HepG2 (cell line): ENCODE results near the gene POU3F3.

Source experiments
- BHLHE40 ChIP-seq: IDR thresholded peaks from 2 replicates; pipeline ENCODE4 v1.6.1; 2011; ENCODE audit warnings: low read length, improper control_type of control experiment
- CEBPZ ChIP-seq: IDR thresholded peaks from 2 replicates; pipeline ENCODE4 v1.6.1; 2012; ENCODE audit warnings: low read length, improper control_type of control experiment
- CHD4 ChIP-seq: fragments of 200-600 bp; sonication (generic); IDR thresholded peaks from 2 replicates; pipeline ENCODE4 v1.7.0; 2017; ENCODE audit warnings: mild to moderate bottlenecking, low read length, borderline replicate concordance
- CTCF ChIP-seq: sonication (generic); formaldehyde crosslinking; IDR thresholded peaks from 2 replicates; pipeline ENCODE4 v1.5.0; 2020; ENCODE audit warnings: mild to moderate bottlenecking, missing genetic modification reagents, moderate library complexity
- E2F5 ChIP-seq: sonication (generic); formaldehyde crosslinking; conservative IDR thresholded peaks from 2 replicates; pipeline ENCODE4 v1.4.0; 2020; ENCODE audit warnings: missing genetic modification reagents
- FOXM1 ChIP-seq: sonication (generic); formaldehyde crosslinking; IDR thresholded peaks from 2 replicates; pipeline ENCODE4 v1.5.0; 2020; ENCODE audit warnings: missing genetic modification reagents
- KDM5A ChIP-seq: fragments of 200-600 bp; sonication (generic); IDR thresholded peaks from 2 replicates; pipeline ENCODE4 v1.7.0; 2018; ENCODE audit warnings: antibody characterized with exemption, mild to moderate bottlenecking, low read length, borderline replicate concordance
- MAX ChIP-seq: IDR thresholded peaks from 2 replicates; pipeline ENCODE4 v1.6.1; 2012; ENCODE audit warnings: inconsistent platforms
- POLR2A ChIP-seq, 2 experiments: IDR thresholded peaks; 2 replicates each; pipeline ENCODE4 v1.6.1; 2011; ENCODE audit warnings: low read depth in 2 of 2, low read length in 2 of 2, mild to moderate bottlenecking in 1 of 2, moderate library complexity in 1 of 2; ENCODE audit not compliant: insufficient read depth in 1 of 2
- SIN3A ChIP-seq: IDR thresholded peaks from 2 replicates; pipeline ENCODE4 v1.6.1; 2011; ENCODE audit warnings: low read depth, mild to moderate bottlenecking, control low read depth, low read length, borderline replicate concordance
- UBTF ChIP-seq: sonication (generic); formaldehyde crosslinking; IDR thresholded peaks from 2 replicates; pipeline ENCODE4 v1.4.0; 2020; ENCODE audit warnings: mild to moderate bottlenecking, missing genetic modification reagents

DNA sequence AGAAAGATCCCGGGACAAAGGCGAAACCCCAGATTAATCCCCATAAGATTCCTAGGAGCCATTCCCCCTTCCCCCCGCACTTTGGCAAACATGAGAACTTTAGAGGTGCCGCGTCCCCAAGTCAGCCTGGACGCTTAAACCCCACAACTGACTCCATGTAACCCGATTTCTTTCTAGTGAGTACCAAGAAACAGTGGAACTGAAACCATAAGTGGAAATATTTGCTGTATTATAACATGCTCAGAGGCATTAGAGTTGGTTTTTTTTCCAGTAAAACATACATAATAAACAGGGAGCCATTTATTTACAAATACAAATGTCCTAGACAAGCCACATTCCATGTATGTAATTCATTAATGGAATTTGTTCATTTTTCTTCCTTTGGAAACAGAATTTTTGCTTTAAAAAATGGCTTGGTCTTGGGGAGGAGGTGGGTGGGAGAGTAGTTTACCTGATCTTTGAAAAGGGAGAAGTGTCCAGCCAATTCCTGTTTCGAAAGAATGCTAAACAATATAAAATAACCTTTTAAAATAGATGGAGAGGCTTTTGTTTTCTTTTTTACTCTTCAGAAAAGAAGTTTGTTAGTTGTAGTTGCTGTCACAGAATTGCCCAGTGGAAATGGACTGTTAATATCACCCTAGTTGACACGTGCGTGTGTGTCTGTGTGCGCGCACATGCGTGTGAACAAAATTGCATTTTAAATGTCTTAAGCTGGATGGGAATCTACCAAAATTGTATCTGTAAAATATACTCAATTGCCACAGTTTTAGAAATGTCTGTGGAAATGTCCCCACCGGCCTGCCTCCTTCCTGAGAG is 10.6 kb downstream of the POU3F3 start:
- TF ChIP-seq CHD4 (no peak), SIN3A (no peak), CTCF (CRISPR knock-in tag) (no peak), E2F5 (CRISPR knock-in tag) (no peak), KDM5A (no peak), POLR2A (IDR thresholded peaks at IDR 0.05; ENCODE audit: insufficient read depth in 1 of 2, low read depth in 2 of 2, low read length in 2 of 2) (no peak), FOXM1 (CRISPR knock-in tag) (no peak), BHLHE40 (no peak), CEBPZ (no peak), UBTF (CRISPR knock-in tag) (no peak), MAX (no peak)
